RPMI8226 (cell line): ENCODE results near the gene MMUT.
A peak's percentile ranks its signal among the peaks of the same experiment; 100 is the strongest.
"Not testable (repeated sequence)": the region's sequence is repeated elsewhere in the genome, so short reads cannot be mapped to it uniquely, and the experiment has no call there.

Experiments
- DNase-seq: peaks from one replicate; pipeline ENCODE4 v3.0.0-alpha.2; 2015

MMUT gene

GRCh38 chr6:49462927-49463611, at the start of gene MMUT, which contains the start of gene CENPQ:
MMUT (minus strand) TSS chr6:49463253; CDS start chr6:49459466, 3,787 bp downstream.
CENPQ (plus strand) TSS chr6:49463370; CDS start chr6:49470177, 6,807 bp downstream.
- peak; percentile 96 for DNase-seq

- no peak for DNase-seq
These were observed 46.3 kb upstream of the MMUT start for GRCh38 chr6:49509342-49509741.

GRCh38 chr6:49506569-49507111, 43.6 kb upstream of the MMUT start:
- DNase-seq = no peak

- no peak for DNase-seq
These were observed 41.6 kb upstream of the MMUT start for GRCh38 chr6:49504666-49505065.

- DNase-seq = no peak
These were observed 36.6 kb upstream of the MMUT start, which contains the start of gene GLYATL3 for GRCh38 chr6:49499623-49500022. GLYATL3 (plus strand) TSS chr6:49499923; CDS start chr6:49511991, 12,068 bp downstream.

GRCh38 chr6:49499126-49499525, 36.1 kb upstream of the MMUT start:
- no peak for DNase-seq

- DNase-seq = no peak
These were observed 34.3 kb upstream of the MMUT start for GRCh38 chr6:49497304-49497703.

- no peak for DNase-seq
These were observed 27.6 kb upstream of the MMUT start for GRCh38 chr6:49490633-49491032.

- not testable (repeated sequence) for DNase-seq
These were observed 20.3 kb upstream of the MMUT start for GRCh38 chr6:49483380-49483779.

- DNase-seq = not testable (repeated sequence)
These were observed 18.8 kb upstream of the MMUT start for GRCh38 chr6:49481846-49482245.

- no peak for DNase-seq
These were observed 16.4 kb upstream of the MMUT start for GRCh38 chr6:49479308-49479970.

- DNase-seq = not testable (repeated sequence)
These were observed 13.5 kb upstream of the MMUT start for GRCh38 chr6:49476564-49476963.

- peak; percentile 35 for DNase-seq
These were observed 5.0 kb upstream of the MMUT start for GRCh38 chr6:49468042-49468441.

- no peak for DNase-seq
These were observed 1.6 kb upstream of the MMUT start for GRCh38 chr6:49464691-49465090.

- peak; percentile 3 for DNase-seq
These were observed 537 bp upstream of the MMUT start for GRCh38 chr6:49463612-49463967.

- peak; percentile 7 for DNase-seq
These were observed 490 bp downstream of the MMUT start for GRCh38 chr6:49462599-49462926.

GRCh38 chr6:49462071-49462470, 982 bp downstream of the MMUT start:
- DNase-seq = peak; percentile 4

GRCh38 chr6:49457771-49458170, 5.3 kb downstream of the MMUT start:
- no peak for DNase-seq

- DNase-seq = peak; percentile 15
These were observed 8.0 kb downstream of the MMUT start for GRCh38 chr6:49454787-49455709.

- no peak for DNase-seq
These were observed 9.8 kb downstream of the MMUT start for GRCh38 chr6:49453221-49453620.

- DNase-seq = peak; percentile 62
These were observed 32.2 kb downstream of the MMUT start for GRCh38 chr6:49430866-49431265.

GRCh38 chr6:49430187-49430586, 32.9 kb downstream of the MMUT start:
- no peak for DNase-seq

GRCh38 chr6:49423817-49424216, 39.2 kb downstream of the MMUT start:
- DNase-seq = no peak
